HG03460 (cell line): Measurements from ENCODE around the gene INA.
"Not testable (repeated sequence)": the region's sequence is repeated elsewhere in the genome, so short reads cannot be mapped to it uniquely, and the experiment has no call there.

Source experiments
- ATAC-seq: cut with Tn5 transposase; IDR thresholded peaks from one replicate; pipeline ENCODE4 v1.9.1; 2021; ENCODE audit not compliant: unreplicated experiment

INA gene

GRCh38 chr10:103276896-103277712 is at the start of gene INA:
Gene INA (plus strand): TSS chr10:103277138. CDS start chr10:103277212, 74 bp downstream.
- ATAC-seq = no peak

- ATAC-seq = no peak
These were observed 49.5 kb upstream of the INA start for GRCh38 chr10:103227416-103227815.

- no peak for ATAC-seq
These were observed 45.8 kb upstream of the INA start for GRCh38 chr10:103231047-103231551.

- no peak for ATAC-seq
These were observed 44.7 kb upstream of the INA start for GRCh38 chr10:103232131-103232673.

GRCh38 chr10:103232772-103233488 is 44.0 kb upstream of the INA start:
- no peak for ATAC-seq

- no peak for ATAC-seq
These were observed 41.2 kb upstream of the INA start for GRCh38 chr10:103235775-103236174.

GRCh38 chr10:103238506-103239252 is 38.3 kb upstream of the INA start:
- no peak for ATAC-seq

GRCh38 chr10:103241262-103242011 is 35.5 kb upstream of the INA start:
- ATAC-seq = no peak

- no peak for ATAC-seq
These were observed 32.2 kb upstream of the INA start for GRCh38 chr10:103244666-103245271.

- not testable (repeated sequence) for ATAC-seq
These were observed 31.4 kb upstream of the INA start, which contains the start of gene RPEL1 for GRCh38 chr10:103245587-103245986. Gene RPEL1 (plus strand): TSS chr10:103245887. CDS start chr10:103245997, 110 bp downstream.

GRCh38 chr10:103246324-103246723 is 30.6 kb upstream of the INA start:
- no peak for ATAC-seq

- no peak for ATAC-seq
These were observed 22.8 kb upstream of the INA start for GRCh38 chr10:103254113-103254512.

GRCh38 chr10:103254538-103255325 is 22.2 kb upstream of the INA start:
- ATAC-seq = no peak

- no peak for ATAC-seq
These were observed 20.3 kb upstream of the INA start for GRCh38 chr10:103256613-103257012.

GRCh38 chr10:103257812-103258211 is 19.1 kb upstream of the INA start:
- ATAC-seq = no peak

- not testable (repeated sequence) for ATAC-seq
These were observed 18.0 kb upstream of the INA start for GRCh38 chr10:103258928-103259327.

GRCh38 chr10:103259989-103260388 is 16.9 kb upstream of the INA start:
- no peak for ATAC-seq

- ATAC-seq = no peak
These were observed 14.7 kb upstream of the INA start for GRCh38 chr10:103262229-103262628.

GRCh38 chr10:103265717-103266329 is 11.1 kb upstream of the INA start:
- ATAC-seq = no peak
